ENCODE data around the gene HDGFL3. TPM values are rescaled to one million over a fixed set of nuclear protein-coding genes. Genes with fewer than 3 reads are reported as not detected.
"Not testable (repeated sequence)": the region's sequence is repeated elsewhere in the genome, so short reads cannot be mapped to it uniquely, and the experiment has no call there.

HDGFL3 gene
- total and polyA plus RNA-seq, 7 donors: 2.6 to 10.4 (median 4.8) TPM

GRCh38 chr15:83178869-83179325 lies 28.7 kb downstream of the HDGFL3 start:
- Histone ChIP-seq H3K4me3 (no peak overlapping the region), H3K27ac (no peak overlapping the region), H3K27me3 (ENCODE audit: insufficient read depth in 3 of 3, low read length in 2 of 3) (no peaks in the 10 kb centered on the region), H3K9me3 (no peaks in the 10 kb centered on the region), H3K4me1 (no peaks in the 10 kb centered on the region), H3K36me3 (ENCODE audit: insufficient read depth in 1 of 2, low read depth in 1 of 2) (no peaks in the 10 kb centered on the region)
- WGBS, 3 donors: 89 to 95% (median 95%) methylated on average over 3 of the region's 3 CpGs
- DNase-seq: no peak
- TF ChIP-seq CTCF (IDR thresholded peaks at IDR 0.05): no peak
- intact Hi-C loops (cut with DNase I): no loop called here
- ATAC-seq: no peak

GRCh38 chr15:83178390-83178789 lies 29.2 kb downstream of the HDGFL3 start:
- no peaks in the 10 kb centered on the region for H3K36me3 ChIP-seq (ENCODE audit: insufficient read depth in 1 of 2, low read depth in 1 of 2)
- H3K9me3 ChIP-seq: no peaks in the 10 kb centered on the region
- TF ChIP-seq CTCF (IDR thresholded peaks at IDR 0.05): no peak
- H3K27ac ChIP-seq: no peak overlapping the region
- no peaks in the 10 kb centered on the region for H3K4me1 ChIP-seq
- no peak overlapping the region for H3K4me3 ChIP-seq
- ATAC-seq: no peak
- WGBS, 3 donors: 84 to 96% (median 90%) methylated on average over 2 of the region's 2 CpGs
- intact Hi-C loops (cut with DNase I): no loop called here
- H3K27me3 ChIP-seq (ENCODE audit: insufficient read depth in 3 of 3, low read length in 2 of 3): no peaks in the 10 kb centered on the region
- no peak for DNase-seq

GRCh38 chr15:83174891-83175290 lies 32.7 kb downstream of the HDGFL3 start:
- no peak for TF ChIP-seq CTCF (IDR thresholded peaks at IDR 0.05)
- H3K4me1 ChIP-seq: no peaks in the 10 kb centered on the region
- no peak overlapping the region for H3K4me3 ChIP-seq
- 96 to 97% (median 96%) methylated on average over 1 of the region's 1 CpG for WGBS, 3 donors
- intact Hi-C loops (cut with DNase I): no loop called here
- no peaks in the 10 kb centered on the region for H3K36me3 ChIP-seq (ENCODE audit: insufficient read depth in 1 of 2, low read depth in 1 of 2)
- no peaks in the 10 kb centered on the region for H3K9me3 ChIP-seq
- no peaks in the 10 kb centered on the region for H3K27me3 ChIP-seq (ENCODE audit: insufficient read depth in 3 of 3, low read length in 2 of 3)
- DNase-seq: no peak
- ATAC-seq: no peak
- H3K27ac ChIP-seq: no peak overlapping the region

GRCh38 chr15:83170474-83171165 lies 37.0 kb downstream of the HDGFL3 start:
- Histone ChIP-seq H3K36me3 (ENCODE audit: insufficient read depth in 1 of 2, low read depth in 1 of 2) (no peaks in the 10 kb centered on the region), H3K4me1 (no peaks in the 10 kb centered on the region), H3K27ac (no peak overlapping the region), H3K4me3 (no peak overlapping the region), H3K9me3 (peaks cover 16% of the 10 kb centered on the region), H3K27me3 (ENCODE audit: insufficient read depth in 3 of 3, low read length in 2 of 3) (no peaks in the 10 kb centered on the region)
- DNase-seq: no peak
- no peak for ATAC-seq
- intact Hi-C loops (cut with DNase I): no loop called here
- no peak for TF ChIP-seq CTCF (IDR thresholded peaks at IDR 0.05)
- 91 to 95% (median 93%) methylated on average over 4 of the region's 4 CpGs for WGBS, 3 donors

GRCh38 chr15:83169576-83169975 lies 38.0 kb downstream of the HDGFL3 start:
- H3K4me3 ChIP-seq; intact Hi-C loops (cut with DNase I); ATAC-seq; H3K4me1 ChIP-seq; H3K36me3 ChIP-seq (ENCODE audit: insufficient read depth in 1 of 2, low read depth in 1 of 2); H3K27ac ChIP-seq; H3K27me3 ChIP-seq (ENCODE audit: insufficient read depth in 3 of 3, low read length in 2 of 3); DNase-seq: not testable (repeated sequence)
- WGBS, 3 donors: 94 to 97% (median 96%) methylated on average over 5 of the region's 5 CpGs
- peaks cover 16% of the 10 kb centered on the region for H3K9me3 ChIP-seq
